Epithelial cell of prostate (primary cell): ENCODE results near the gene CDKAL1.

ENCODE experiments used
- DNase-seq: peaks from one replicate; pipeline ENCODE4 v3.0.0-alpha.2; 2011; ENCODE audit warnings: low read depth, low spot score
- H3K27ac ChIP-seq: fragments of 450-650 bp; 2 replicates; pipeline ENCODE4 v1.5.1; 2017; ENCODE audit warnings: mild to moderate bottlenecking

The CDKAL1 gene

GRCh38 chr6:21198032-21198640, 663.9 kb downstream of the CDKAL1 start:
- DNase-seq: no peak
- no peak overlapping the region for H3K27ac ChIP-seq

DNA sequence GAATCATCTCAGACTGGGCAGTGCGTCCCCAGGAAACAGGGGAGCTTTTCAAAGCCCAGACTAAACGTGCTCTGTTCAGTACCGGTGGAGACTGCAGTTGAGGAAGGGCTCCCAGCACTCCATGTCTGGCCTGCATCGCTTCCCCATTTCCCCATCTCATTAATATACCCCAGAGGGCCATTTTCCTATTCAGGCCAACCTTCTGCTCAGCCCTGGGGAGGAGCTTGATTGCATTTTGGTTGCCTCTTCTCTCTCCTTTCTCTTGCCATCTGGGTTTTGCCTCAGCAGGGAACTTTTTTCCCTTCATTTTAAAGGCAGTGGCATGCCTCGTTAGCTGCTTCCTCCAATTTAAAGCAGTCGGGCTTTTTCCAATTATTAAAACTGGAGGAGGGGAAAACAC, 665.0 kb downstream of the CDKAL1 start:
- no peak for DNase-seq
- H3K27ac ChIP-seq: no peak overlapping the region

DNA sequence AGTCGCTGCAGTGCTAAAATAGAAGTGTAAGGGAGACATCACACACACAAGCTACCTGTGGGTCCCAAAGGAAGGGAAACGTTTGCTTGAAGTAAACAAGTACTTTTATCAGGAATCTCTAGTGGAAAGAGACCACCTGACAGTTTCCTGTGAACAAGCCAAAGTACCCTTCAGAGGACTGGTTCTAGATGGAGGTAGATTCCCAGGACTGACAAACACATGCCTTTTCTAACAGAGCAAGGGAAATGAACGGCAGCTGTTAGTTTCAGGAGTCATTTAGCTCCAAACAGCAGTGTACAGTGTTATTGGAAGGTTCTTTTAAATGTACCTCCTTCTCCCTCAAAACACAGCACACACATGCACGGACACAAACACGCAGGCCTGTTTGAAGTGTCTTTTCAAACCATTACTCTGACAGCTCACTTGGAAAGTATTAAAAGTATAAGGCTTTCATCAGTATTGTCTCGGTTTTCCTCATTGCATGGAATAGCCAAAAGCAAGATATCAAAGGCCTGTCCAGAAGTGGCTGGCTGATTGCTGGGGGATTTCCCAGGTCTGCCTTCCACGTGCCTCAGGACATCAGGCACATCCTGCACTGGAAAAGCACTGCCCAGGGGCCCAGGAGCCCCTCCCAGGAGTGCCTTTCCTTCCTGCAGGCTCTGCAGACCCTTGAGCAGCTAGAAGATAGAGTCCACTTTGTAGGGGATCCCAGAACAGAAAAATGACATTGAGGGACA, 666.0 kb downstream of the CDKAL1 start:
- H3K27ac ChIP-seq: no peak overlapping the region
- no peak for DNase-seq

DNA sequence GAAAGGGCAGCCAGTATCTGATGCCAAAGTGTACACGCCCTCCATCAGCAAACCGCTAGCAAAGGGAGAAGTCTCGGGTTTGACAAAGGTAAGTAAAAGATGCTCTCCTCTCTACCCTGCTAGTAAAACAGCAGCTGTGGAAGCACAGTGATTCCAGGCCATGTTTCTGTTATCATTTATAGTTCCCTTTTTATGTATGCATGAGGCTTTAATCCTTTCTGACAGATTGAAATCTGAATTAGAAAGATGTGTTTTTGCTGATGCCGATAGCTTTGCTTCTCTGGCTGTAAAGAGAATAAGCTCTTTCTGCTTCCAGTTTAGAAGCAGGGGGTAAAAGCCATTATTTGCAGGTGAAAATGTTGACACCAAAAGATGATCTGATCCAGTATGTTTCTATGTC, 666.9 kb downstream of the CDKAL1 start:
- no peak overlapping the region for H3K27ac ChIP-seq
- DNase-seq: no peak

- DNase-seq: no peak
- H3K27ac ChIP-seq: no peak overlapping the region
Measured at GRCh38 chr6:21201637-21202350, 667.5 kb downstream of the CDKAL1 start.

GRCh38 chr6:21202521-21202920, 668.3 kb downstream of the CDKAL1 start:
- no peak overlapping the region for H3K27ac ChIP-seq
- no peak for DNase-seq

DNA sequence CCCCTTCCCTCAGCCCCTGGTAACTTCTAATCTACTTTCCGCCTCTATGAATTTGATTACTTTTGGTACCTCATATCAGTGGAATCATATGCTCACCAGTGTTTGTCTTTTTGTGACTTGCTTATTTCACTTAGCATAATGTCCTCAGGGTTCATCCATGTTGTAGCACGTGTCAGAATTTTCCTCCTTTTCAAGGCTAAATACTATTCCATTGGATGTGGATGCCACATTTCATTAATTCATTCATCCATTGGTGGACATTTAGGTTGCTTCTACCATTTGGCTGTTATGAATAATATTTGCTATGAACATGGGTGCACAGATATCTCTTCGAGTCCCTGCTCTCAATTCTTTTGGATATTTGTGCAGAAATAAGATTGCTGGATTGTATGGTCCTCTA, 670.7 kb downstream of the CDKAL1 start:
- no peak overlapping the region for H3K27ac ChIP-seq
- DNase-seq: no peak

- DNase-seq: no peak
- no peak overlapping the region for H3K27ac ChIP-seq
Measured at GRCh38 chr6:21208081-21208795, 674.0 kb downstream of the CDKAL1 start.

GRCh38 chr6:21208796-21209186, 674.5 kb downstream of the CDKAL1 start:
- H3K27ac ChIP-seq: no peak overlapping the region
- DNase-seq: no peak

GRCh38 chr6:21213492-21213891, 679.2 kb downstream of the CDKAL1 start:
- no peak overlapping the region for H3K27ac ChIP-seq
- no peak for DNase-seq

DNA sequence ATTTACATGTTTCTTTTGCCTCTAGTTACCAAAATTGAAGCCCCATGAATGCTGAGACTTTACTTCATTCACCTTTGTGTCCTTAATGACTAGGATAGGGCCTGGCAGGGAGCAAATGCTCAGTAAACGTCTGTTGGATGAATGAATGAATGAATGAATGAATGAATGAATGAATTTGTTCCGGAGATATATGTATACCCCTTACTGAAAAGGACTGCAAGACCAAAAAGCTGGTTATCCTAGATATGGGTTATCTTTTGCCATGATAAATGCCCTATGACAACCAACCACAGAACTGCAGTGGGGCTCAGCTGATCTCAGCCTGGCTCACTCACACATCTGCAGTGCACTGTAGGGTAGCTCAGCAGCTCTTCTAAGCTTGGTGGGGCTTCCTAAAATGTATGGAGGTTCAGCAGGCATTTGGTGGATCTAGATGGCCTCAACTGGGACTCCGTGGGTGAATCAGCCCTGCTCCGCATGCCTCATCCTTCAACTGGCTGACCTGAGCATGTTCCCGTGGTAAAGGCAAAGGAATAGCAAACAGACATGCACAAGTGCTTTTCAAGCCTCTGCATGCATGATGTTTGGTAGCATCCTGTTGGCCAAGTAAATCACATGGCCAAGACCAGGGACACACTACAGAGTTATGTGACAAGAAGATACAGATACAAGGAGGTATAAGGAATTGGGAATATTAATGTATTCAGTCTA, 680.6 kb downstream of the CDKAL1 start:
- no peak overlapping the region for H3K27ac ChIP-seq
- DNase-seq: peak; percentile 14

GRCh38 chr6:21219241-21219640, 685.0 kb downstream of the CDKAL1 start:
- no peak overlapping the region for H3K27ac ChIP-seq
- no peak for DNase-seq

DNA sequence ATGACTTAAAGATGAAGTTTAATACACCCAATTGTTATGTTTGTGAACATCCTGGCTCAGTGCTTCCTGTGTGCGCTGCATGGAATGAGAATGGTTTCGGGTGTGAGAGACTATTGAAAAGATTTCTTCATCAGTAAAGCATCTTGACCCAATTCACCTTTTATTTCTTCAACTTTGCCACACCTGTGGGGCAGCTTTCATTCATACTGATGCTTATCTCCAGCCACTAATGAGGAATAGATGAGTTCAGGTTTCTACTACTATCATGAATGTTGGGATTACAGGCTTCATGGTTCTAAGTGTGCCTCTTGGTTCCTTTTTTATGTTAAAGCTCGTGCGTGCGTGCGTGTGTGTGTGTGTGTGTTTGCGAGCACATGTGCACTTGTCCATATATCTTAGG, 685.6 kb downstream of the CDKAL1 start:
- peak overlapping the region; percentile 5 for H3K27ac ChIP-seq
- DNase-seq: no peak

- H3K27ac ChIP-seq: peak overlapping the region; percentile 5
- peak; percentile 8 for DNase-seq
Measured at GRCh38 chr6:21220271-21220987, 686.2 kb downstream of the CDKAL1 start.

DNA sequence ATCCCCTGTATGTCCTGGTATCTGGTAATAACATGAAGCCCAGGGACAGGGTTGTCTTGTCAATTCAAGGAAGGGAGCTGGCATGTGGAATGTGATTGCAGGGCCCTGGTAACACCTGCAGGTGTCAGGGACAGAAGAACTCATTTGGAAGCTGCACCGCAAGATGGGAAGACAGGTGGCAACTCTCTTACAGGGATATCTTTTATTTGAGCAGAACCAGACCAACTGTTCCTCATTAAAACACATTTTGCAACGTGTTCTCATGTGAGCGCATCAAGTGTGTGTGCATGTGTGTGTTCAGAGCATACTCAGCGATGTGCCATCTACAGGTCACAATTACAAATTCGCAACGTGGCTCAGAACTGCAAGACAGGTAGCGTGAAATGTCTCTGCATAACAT, 688.4 kb downstream of the CDKAL1 start:
- H3K27ac ChIP-seq: no peak overlapping the region
- no peak for DNase-seq

GRCh38 chr6:21225912-21226311, 691.7 kb downstream of the CDKAL1 start:
- no peak for DNase-seq
- H3K27ac ChIP-seq: no peak overlapping the region

- peak overlapping the region; percentile 98 for H3K27ac ChIP-seq
- DNase-seq: peak; percentile 64
Measured at GRCh38 chr6:21227486-21227885, 693.2 kb downstream of the CDKAL1 start.

DNA sequence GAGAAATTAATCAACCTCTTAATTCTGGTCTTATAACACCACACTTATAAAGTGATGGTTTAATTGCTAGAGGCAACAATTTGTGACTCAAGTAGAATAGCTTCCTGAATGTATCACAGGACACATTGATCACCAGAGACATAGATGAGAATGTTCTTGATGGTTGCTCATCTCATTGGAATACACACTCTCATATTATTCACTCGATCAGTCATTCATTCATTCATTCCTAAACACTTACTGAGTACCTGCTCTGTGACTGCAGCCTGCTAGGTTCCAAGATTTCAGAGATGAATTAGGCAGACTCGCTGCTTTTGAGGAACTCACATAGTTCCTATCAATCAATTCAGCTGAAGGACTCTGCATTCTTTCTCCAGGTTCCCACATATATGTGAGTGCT, 694.2 kb downstream of the CDKAL1 start:
- H3K27ac ChIP-seq: peak overlapping the region; percentile 98
- DNase-seq: peak; percentile 87

DNA sequence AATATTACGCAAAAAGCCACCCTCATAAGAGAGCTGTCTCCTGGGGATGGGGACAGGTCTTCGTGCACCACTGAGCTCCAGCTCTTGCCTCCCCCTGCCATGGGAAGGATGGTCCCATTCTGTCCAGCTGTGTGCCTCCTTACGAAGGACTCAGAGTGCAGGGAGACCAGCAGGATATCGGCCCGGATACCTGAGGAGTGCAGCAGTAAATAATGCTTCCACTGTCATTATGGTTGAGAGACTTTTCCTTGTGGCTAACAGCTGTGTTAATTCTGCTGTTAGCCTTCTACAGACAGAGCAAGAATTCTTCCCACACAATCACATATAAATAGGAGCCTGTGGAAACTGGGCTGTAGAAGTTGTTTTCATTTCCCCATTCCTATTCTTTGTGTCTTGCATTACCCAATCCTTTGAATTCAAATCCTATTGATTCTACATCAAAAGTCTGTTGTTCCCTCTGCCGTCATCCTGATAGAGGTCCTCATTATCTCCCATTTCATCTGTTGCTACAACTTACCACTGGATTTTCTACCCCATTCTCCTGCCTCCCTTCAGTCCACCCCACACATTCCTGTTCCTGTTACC, 694.7 kb downstream of the CDKAL1 start:
- no peak for DNase-seq
- H3K27ac ChIP-seq: peak overlapping the region; percentile 98
